Activated T-cell treated with anti-CD3 and anti-CD28 coated beads for 4 hours (primary cell): ENCODE measurements around the gene CLCN7.

Experiments
- DNase-seq: peaks from one replicate; pipeline ENCODE4 v3.0.0-alpha.2; 2020

The CLCN7 gene

GRCh38 chr16:1502092-1503004 lies 27.5 kb upstream of the CLCN7 start:
- DNase-seq, result no peak

GRCh38 chr16:1501630-1502029 lies 26.8 kb upstream of the CLCN7 start:
- no peak for DNase-seq

GRCh38 chr16:1500465-1501150 lies 25.8 kb upstream of the CLCN7 start:
- DNase-seq, result no peak

GRCh38 chr16:1499756-1500464 lies 25.1 kb upstream of the CLCN7 start:
- DNase-seq, result no peak

GRCh38 chr16:1498899-1499676 lies 24.3 kb upstream of the CLCN7 start:
- DNase-seq, result no peak

GRCh38 chr16:1497014-1497598 lies 22.3 kb upstream of the CLCN7 start:
- no peak for DNase-seq

- no peak for DNase-seq
Measured at GRCh38 chr16:1496464-1496863, 21.6 kb upstream of the CLCN7 start.

- DNase-seq, result no peak
Measured at GRCh38 chr16:1495889-1496262, 21.0 kb upstream of the CLCN7 start.

- no peak for DNase-seq
Measured at GRCh38 chr16:1495211-1495888, 20.5 kb upstream of the CLCN7 start.

- no peak for DNase-seq
Measured at GRCh38 chr16:1494711-1495110, 19.9 kb upstream of the CLCN7 start.

- no peak for DNase-seq
Measured at GRCh38 chr16:1494129-1494640, 19.4 kb upstream of the CLCN7 start.

- DNase-seq, result no peak
Measured at GRCh38 chr16:1493746-1494094, 18.9 kb upstream of the CLCN7 start.

- peak; percentile 78 for DNase-seq
Measured at GRCh38 chr16:1492923-1493745, 18.3 kb upstream of the CLCN7 start, which contains the start of gene TELO2. Gene TELO2 (plus strand): TSS chr16:1493360. CDS start chr16:1494282, 922 bp downstream.

GRCh38 chr16:1492082-1492922 lies 17.5 kb upstream of the CLCN7 start:
- no peak for DNase-seq

GRCh38 chr16:1491327-1491726 lies 16.5 kb upstream of the CLCN7 start:
- no peak for DNase-seq

- DNase-seq, result no peak
Measured at GRCh38 chr16:1489077-1489476, 14.2 kb upstream of the CLCN7 start.

GRCh38 chr16:1488619-1489018 lies 13.8 kb upstream of the CLCN7 start, which contains the start of gene PTX4:
Gene PTX4 (minus strand): TSS chr16:1488944. CDS start chr16:1488909, 35 bp downstream.
- DNase-seq, result no peak

GRCh38 chr16:1488054-1488601 lies 13.3 kb upstream of the CLCN7 start:
- no peak for DNase-seq

- DNase-seq, result no peak
Measured at GRCh38 chr16:1487395-1488053, 12.7 kb upstream of the CLCN7 start.
